Left lung (tissue), 10 donors: ENCODE measurements around the gene EPN2. TPM values are rescaled to one million over a fixed set of nuclear protein-coding genes. Genes with fewer than 3 reads are reported as not detected.

Experiments
- ATAC-seq: fragments of 200-7000 bp; cut with Tn5 transposase; one replicate; pipeline ENCODE4 v1.9.1; 2020; ENCODE audit warnings: moderate library complexity
- DNase-seq, 4 donors: peaks; one replicate each; pipeline ENCODE4 v3.0.0-alpha.2; 2013 to 2020
- H3K27ac ChIP-seq, 2 donors: fragments of 200-600 bp; sonication (generic) in 1 of 2; one replicate each; pipeline versions ENCODE4 v1.5.0 to v1.8.0; 2020 to 2021
- H3K27me3 ChIP-seq, 2 donors: fragments of 200-600 bp; sonication (generic) in 1 of 2; one replicate each; pipeline versions ENCODE4 v1.5.0 to v1.8.0; 2020 to 2021
- H3K36me3 ChIP-seq, 2 donors: fragments of 200-600 bp; sonication (generic) in 1 of 2; one replicate each; pipeline versions ENCODE4 v1.5.0 to v1.8.0; 2020 to 2021
- H3K4me1 ChIP-seq, 2 donors: fragments of 200-600 bp; one replicate each; pipeline ENCODE4 v1.8.0; 2021
- H3K4me3 ChIP-seq, 2 donors: fragments of 200-600 bp; sonication (generic) in 1 of 2; one replicate each; pipeline versions ENCODE4 v1.5.0 to v1.8.0; 2020 to 2021; ENCODE audit warnings: mild to moderate bottlenecking in 1 of 2
- H3K9me3 ChIP-seq, 2 donors: fragments of 200-600 bp; sonication (generic) in 1 of 2; one replicate each; pipeline versions ENCODE4 v1.5.0 to v1.8.0; 2020 to 2021
- intact Hi-C, 2 donors: fragments of 100-400 bp; cut with DNase I; formaldehyde crosslinking; loops; one replicate each; pipeline versions ENCODE4 v1.11.2 to v1.14.2; 2022
- polyA plus RNA-seq, 6 donors: library from polyadenylated mRNA; unstranded; fragments of 120-200 nt; gene quantifications; one replicate each; pipeline ENCODE4 v1.2.1, GENCODE V29; 2013; ENCODE audit not compliant: insufficient read length in 6 of 6
- total RNA-seq, 2 donors: library from RNA; stranded (reverse); fragmentation: NEBNext Ultra II Directional; extraction: Animal tissue kit (Norgen Biotek cat#: 25700); gene quantifications; one replicate each; pipeline ENCODE4 v1.2.1, GENCODE V29; 2021
- TF ChIP-seq, protein P1 (sequence below), 2 donors: fragments of 200-600 bp; sonication (generic) in 1 of 2; IDR thresholded peaks; one replicate each; pipeline versions ENCODE4 v1.5.0 to v1.8.0; 2021; ENCODE audit warnings: antibody characterized with exemption in 2 of 2
- donor health status: DM: no; HTN: yes; CAD: no.
- donor health status: DM: no; HTN: no; CAD: no.

The EPN2 gene
- total and polyA plus RNA-seq, 8 donors = 43.3 to 51.5 (median 48.3) TPM

DNA sequence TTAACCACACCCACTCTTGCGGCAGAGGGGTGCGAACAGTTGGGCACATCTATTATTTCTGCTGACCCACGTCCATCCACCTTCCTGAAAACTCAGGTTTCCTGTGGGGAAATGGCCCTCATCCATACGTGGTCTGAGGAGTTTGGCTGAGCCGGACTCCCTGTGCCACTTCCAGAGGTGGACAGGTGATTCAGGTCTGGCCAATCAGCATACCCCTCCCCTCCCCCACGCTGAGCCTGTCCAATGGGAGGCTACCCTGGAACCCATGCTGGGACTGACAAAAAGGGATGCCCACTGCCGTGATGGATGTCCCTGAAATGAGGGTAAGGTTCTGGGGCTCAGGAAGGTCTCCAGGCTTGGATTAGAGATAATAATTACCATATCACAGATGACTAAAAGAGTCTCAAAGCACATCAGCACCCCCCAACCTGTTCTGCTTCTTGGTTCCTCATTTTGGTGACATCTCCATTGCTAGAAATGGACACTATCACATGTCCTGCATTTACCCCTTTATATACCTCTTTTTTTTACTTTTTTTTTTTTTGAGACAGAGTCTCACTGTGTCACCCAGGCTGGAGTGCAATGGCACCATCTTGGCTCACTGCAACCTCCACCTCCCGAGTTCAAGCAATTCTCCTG, 135.8 kb downstream of the EPN2 start:
- TF ChIP-seq, protein P1, sequence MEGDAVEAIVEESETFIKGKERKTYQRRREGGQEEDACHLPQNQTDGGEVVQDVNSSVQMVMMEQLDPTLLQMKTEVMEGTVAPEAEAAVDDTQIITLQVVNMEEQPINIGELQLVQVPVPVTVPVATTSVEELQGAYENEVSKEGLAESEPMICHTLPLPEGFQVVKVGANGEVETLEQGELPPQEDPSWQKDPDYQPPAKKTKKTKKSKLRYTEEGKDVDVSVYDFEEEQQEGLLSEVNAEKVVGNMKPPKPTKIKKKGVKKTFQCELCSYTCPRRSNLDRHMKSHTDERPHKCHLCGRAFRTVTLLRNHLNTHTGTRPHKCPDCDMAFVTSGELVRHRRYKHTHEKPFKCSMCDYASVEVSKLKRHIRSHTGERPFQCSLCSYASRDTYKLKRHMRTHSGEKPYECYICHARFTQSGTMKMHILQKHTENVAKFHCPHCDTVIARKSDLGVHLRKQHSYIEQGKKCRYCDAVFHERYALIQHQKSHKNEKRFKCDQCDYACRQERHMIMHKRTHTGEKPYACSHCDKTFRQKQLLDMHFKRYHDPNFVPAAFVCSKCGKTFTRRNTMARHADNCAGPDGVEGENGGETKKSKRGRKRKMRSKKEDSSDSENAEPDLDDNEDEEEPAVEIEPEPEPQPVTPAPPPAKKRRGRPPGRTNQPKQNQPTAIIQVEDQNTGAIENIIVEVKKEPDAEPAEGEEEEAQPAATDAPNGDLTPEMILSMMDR (IDR thresholded peaks at IDR 0.05) = no peak
- intact Hi-C loops = loop anchor here in 1 of 2 donors (10.0 kb wide), 1 partner anchor 72 kb away; no protein-coding TSS in a partner anchor
- no peak for ATAC-seq
- Histone ChIP-seq H3K27me3 (no peaks in the 10 kb centered on the region), H3K4me3 (no peak overlapping the region), H3K27ac (no peak overlapping the region), H3K4me1 (peaks cover 0 to 45% of the 10 kb centered on the region in 2 donors), H3K36me3 (no peaks in the 10 kb centered on the region), H3K9me3 (no peaks in the 10 kb centered on the region)
- DNase-seq = no peak

DNA sequence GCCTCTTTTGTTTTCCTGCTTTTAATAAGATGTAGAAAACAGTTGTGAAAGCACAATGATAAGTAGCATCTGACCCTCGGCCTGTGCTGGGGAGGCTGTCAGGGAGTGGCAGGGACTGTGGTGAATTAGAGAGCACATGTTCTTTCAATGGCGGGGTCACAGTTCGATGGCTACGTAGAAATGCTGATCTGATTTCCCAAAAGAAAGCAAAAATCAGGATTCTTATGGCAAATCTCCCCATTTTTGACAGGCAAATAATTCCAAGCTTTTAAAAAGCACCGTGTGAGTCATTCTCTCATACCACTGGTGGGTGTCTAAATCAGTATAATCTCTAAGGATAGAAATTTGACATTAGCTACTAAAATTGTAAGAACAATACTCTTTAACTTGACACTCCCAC, 137.0 kb downstream of the EPN2 start:
- no peak for ATAC-seq
- intact Hi-C loops = loop anchor here in 1 of 2 donors (10.0 kb wide), 1 partner anchor 71 kb away; no protein-coding TSS in a partner anchor

DNA sequence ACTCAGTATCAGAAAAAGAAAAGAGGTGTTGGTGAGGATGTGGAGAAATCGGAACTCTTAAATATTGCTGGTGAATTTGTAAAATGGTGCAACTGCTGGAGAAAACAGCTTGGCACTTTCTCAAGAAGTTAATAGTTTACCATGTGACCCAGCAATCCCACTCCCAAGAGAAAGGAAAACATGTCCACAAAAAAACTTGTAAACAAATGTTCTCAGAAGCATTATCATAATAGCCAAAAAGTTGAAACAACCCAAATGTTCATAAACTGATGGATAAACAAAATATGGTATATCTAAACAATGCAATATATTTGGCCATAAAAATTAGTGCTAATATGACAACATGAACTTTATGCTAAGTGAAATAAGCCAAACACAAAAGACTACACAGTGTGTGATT, 138.6 kb downstream of the EPN2 start:
- Histone ChIP-seq H3K27ac (no peak overlapping the region), H3K27me3 (no peaks in the 10 kb centered on the region), H3K4me3 (no peak overlapping the region), H3K36me3 (peaks cover 0 to 14% of the 10 kb centered on the region in 2 donors), H3K9me3 (no peaks in the 10 kb centered on the region), H3K4me1 (peaks cover 10 to 47% of the 10 kb centered on the region in 2 donors)
- ATAC-seq (no peak), DNase-seq (peak in 2 of 4 donors; percentile 72 to 84)
- TF ChIP-seq, protein P1 (IDR thresholded peaks at IDR 0.05) = no peak
- intact Hi-C loops = loop anchor here in 1 of 2 donors (10.0 kb wide), 1 partner anchor 69 kb away; no protein-coding TSS in a partner anchor

More for the DNA sequence above, 137.0 kb downstream of the EPN2 start:
- peak in 1 of 4 donors; percentile 28 for DNase-seq
- no peaks in the 10 kb centered on the region for H3K27me3 ChIP-seq
- no peaks in the 10 kb centered on the region for H3K36me3 ChIP-seq
- H3K27ac ChIP-seq = no peak overlapping the region
- H3K4me1 ChIP-seq = peaks cover 4 to 50% of the 10 kb centered on the region in 2 donors
- TF ChIP-seq, protein P1 (IDR thresholded peaks at IDR 0.05) = no peak
- no peak overlapping the region for H3K4me3 ChIP-seq
- H3K9me3 ChIP-seq = no peaks in the 10 kb centered on the region

DNA sequence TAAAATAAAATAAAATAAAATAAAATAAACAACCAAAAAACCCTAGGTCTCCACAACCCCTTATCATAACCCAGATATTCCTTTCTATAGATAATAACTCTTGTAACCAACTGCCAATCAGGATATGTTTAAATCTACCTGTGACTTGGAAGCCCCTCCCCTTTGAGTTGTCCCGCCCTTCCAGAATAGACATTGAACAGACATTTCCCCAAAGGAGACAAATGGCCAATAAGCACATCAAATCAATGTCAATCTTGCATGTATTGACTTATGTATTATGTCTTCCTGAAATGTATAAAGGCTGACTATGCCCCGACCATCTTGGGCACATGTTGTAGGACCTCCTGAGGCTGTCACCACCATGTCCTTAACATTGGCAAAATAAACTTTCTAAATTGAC, 139.6 kb downstream of the EPN2 start:
- intact Hi-C loops = loop anchor here in 1 of 2 donors (10.0 kb wide), 1 partner anchor 68 kb away; no protein-coding TSS in a partner anchor

More for the DNA sequence above, 139.6 kb downstream of the EPN2 start:
- no peak for ATAC-seq
- H3K4me1 ChIP-seq = peaks cover 10 to 44% of the 10 kb centered on the region in 2 donors
- peak overlapping the region; percentile 95 to 98 for H3K27ac ChIP-seq
- peak in 1 of 4 donors; percentile 15 for DNase-seq
- no peaks in the 10 kb centered on the region for H3K9me3 ChIP-seq
- peaks cover 0 to 25% of the 10 kb centered on the region in 2 donors for H3K36me3 ChIP-seq
- TF ChIP-seq, protein P1 (IDR thresholded peaks at IDR 0.05) = no peak
- peak overlapping the region; percentile 69 to 81 for H3K4me3 ChIP-seq
- no peaks in the 10 kb centered on the region for H3K27me3 ChIP-seq
